ENCODE measurements around the gene CDSN. TPM values are rescaled to one million over a fixed set of nuclear protein-coding genes. Genes with fewer than 3 reads are reported as not detected.

Gene CDSN
- total RNA-seq, 1 experiment from 2014 or later = 0.16 TPM

- Mint-ChIP-seq H3K27me3 (ENCODE audit: insufficient read depth, unreplicated experiment) (no peaks in the 10 kb centered on the region), H3K4me3 (ENCODE audit: unreplicated experiment) (no peak overlapping the region), H3K9me3 (ENCODE audit: unreplicated experiment) (no peaks in the 10 kb centered on the region), H3K36me3 (ENCODE audit: insufficient read depth, unreplicated experiment) (peaks cover 26% of the 10 kb centered on the region), H3K4me1 (ENCODE audit: insufficient read depth, unreplicated experiment) (peaks cover 8% of the 10 kb centered on the region), H3K27ac (ENCODE audit: low read depth, unreplicated experiment) (no peak overlapping the region)
- intact Hi-C loops (cut with micrococcal nuclease) = no loop called here
- TF ChIP-seq CTCF (IDR thresholded peaks at IDR 0.05; ENCODE audit: unreplicated experiment) = no peak
- DNase-seq (ENCODE audit: unreplicated experiment) = no peak
- ChIA-PET CTCF (interaction anchor here (0.6 to 2.4 kb wide), 4 partner anchors 16 to 222 kb away, joined by 3 to 12 read pairs (median 5); no protein-coding TSS in a partner anchor), POLR2A (interaction anchor here (0.9 to 1.1 kb wide), 2 partner anchors 8 to 30 kb away, joined by 3 read pairs; partner anchors contain the start of gene PSORS1C1)
- BruUV-seq (replicated peaks) = no TSS peak
Measured at GRCh38 chr6:31144296-31144969, 24.2 kb upstream of the CDSN start.

GRCh38 chr6:31143148-31143547 is 22.9 kb upstream of the CDSN start:
- intact Hi-C loops (cut with micrococcal nuclease) = no loop called here
- CTCF ChIA-PET = interaction anchor here (0.6 to 1.7 kb wide), 2 partner anchors 83 to 223 kb away, joined by 3 to 5 read pairs; no protein-coding TSS in a partner anchor
- POLR2A ChIA-PET = interaction anchor here (0.7 kb wide), 1 partner anchor 391 kb away, joined by 3 read pairs; no protein-coding TSS in a partner anchor
- Mint-ChIP-seq H3K4me3 (ENCODE audit: unreplicated experiment) (no peak overlapping the region), H3K9me3 (ENCODE audit: unreplicated experiment) (no peaks in the 10 kb centered on the region), H3K36me3 (ENCODE audit: insufficient read depth, unreplicated experiment) (peaks cover 26% of the 10 kb centered on the region), H3K4me1 (ENCODE audit: insufficient read depth, unreplicated experiment) (peaks cover 8% of the 10 kb centered on the region), H3K27ac (ENCODE audit: low read depth, unreplicated experiment) (no peak overlapping the region), H3K27me3 (ENCODE audit: insufficient read depth, unreplicated experiment) (no peaks in the 10 kb centered on the region)
- TF ChIP-seq CTCF (IDR thresholded peaks at IDR 0.05; ENCODE audit: unreplicated experiment) = no peak
- BruUV-seq (replicated peaks) = no TSS peak
- no peak for DNase-seq (ENCODE audit: unreplicated experiment)

GRCh38 chr6:31142361-31142761 is 22.1 kb upstream of the CDSN start:
- no peak for TF ChIP-seq CTCF (IDR thresholded peaks at IDR 0.05; ENCODE audit: unreplicated experiment)
- no peak for DNase-seq (ENCODE audit: unreplicated experiment)
- CTCF ChIA-PET = interaction anchor here (0.6 to 1.7 kb wide), 3 partner anchors 49 to 224 kb away, joined by 3 to 5 read pairs (median 3); no protein-coding TSS in a partner anchor
- intact Hi-C loops (cut with micrococcal nuclease) = no loop called here
- Mint-ChIP-seq H3K4me1 (ENCODE audit: insufficient read depth, unreplicated experiment) (peaks cover 14% of the 10 kb centered on the region), H3K27ac (ENCODE audit: low read depth, unreplicated experiment) (no peak overlapping the region), H3K36me3 (ENCODE audit: insufficient read depth, unreplicated experiment) (peaks cover 26% of the 10 kb centered on the region), H3K27me3 (ENCODE audit: insufficient read depth, unreplicated experiment) (no peaks in the 10 kb centered on the region), H3K9me3 (ENCODE audit: unreplicated experiment) (no peaks in the 10 kb centered on the region), H3K4me3 (ENCODE audit: unreplicated experiment) (no peak overlapping the region)
- POLR2A ChIA-PET = no interaction called here
- TSS peak; percentile 43 for BruUV-seq (replicated peaks)

- H3K27ac Mint-ChIP-seq (ENCODE audit: low read depth, unreplicated experiment) = no peak overlapping the region
- no peaks in the 10 kb centered on the region for H3K9me3 Mint-ChIP-seq (ENCODE audit: unreplicated experiment)
- H3K4me3 Mint-ChIP-seq (ENCODE audit: unreplicated experiment) = no peak overlapping the region
- peaks cover 21% of the 10 kb centered on the region for H3K36me3 Mint-ChIP-seq (ENCODE audit: insufficient read depth, unreplicated experiment)
- no peak for TF ChIP-seq CTCF (IDR thresholded peaks at IDR 0.05; ENCODE audit: unreplicated experiment)
- DNase-seq (ENCODE audit: unreplicated experiment) = no peak
- BruUV-seq (replicated peaks) = no TSS peak
- H3K4me1 Mint-ChIP-seq (ENCODE audit: insufficient read depth, unreplicated experiment) = peaks cover 15% of the 10 kb centered on the region
- intact Hi-C loops (cut with micrococcal nuclease) = no loop called here
- no peaks in the 10 kb centered on the region for H3K27me3 Mint-ChIP-seq (ENCODE audit: insufficient read depth, unreplicated experiment)
- ChIA-PET POLR2A (no interaction called here), CTCF (interaction anchor here (0.8 to 2.8 kb wide), 5 partner anchors 9 to 227 kb away, joined by 4 to 24 read pairs (median 5); partner anchors contain the start of gene PSORS1C1)
Measured at GRCh38 chr6:31140643-31141042, 20.4 kb upstream of the CDSN start.

All from MCF 10A (cell line).